HG02571 (cell line): ENCODE results near the gene AGAP1.

Experiments used
- ATAC-seq: cut with Tn5 transposase; IDR thresholded peaks from one replicate; pipeline ENCODE4 v1.9.1; 2021; ENCODE audit warnings: mild to moderate bottlenecking, moderate library complexity; ENCODE audit not compliant: unreplicated experiment

AGAP1 gene

DNA sequence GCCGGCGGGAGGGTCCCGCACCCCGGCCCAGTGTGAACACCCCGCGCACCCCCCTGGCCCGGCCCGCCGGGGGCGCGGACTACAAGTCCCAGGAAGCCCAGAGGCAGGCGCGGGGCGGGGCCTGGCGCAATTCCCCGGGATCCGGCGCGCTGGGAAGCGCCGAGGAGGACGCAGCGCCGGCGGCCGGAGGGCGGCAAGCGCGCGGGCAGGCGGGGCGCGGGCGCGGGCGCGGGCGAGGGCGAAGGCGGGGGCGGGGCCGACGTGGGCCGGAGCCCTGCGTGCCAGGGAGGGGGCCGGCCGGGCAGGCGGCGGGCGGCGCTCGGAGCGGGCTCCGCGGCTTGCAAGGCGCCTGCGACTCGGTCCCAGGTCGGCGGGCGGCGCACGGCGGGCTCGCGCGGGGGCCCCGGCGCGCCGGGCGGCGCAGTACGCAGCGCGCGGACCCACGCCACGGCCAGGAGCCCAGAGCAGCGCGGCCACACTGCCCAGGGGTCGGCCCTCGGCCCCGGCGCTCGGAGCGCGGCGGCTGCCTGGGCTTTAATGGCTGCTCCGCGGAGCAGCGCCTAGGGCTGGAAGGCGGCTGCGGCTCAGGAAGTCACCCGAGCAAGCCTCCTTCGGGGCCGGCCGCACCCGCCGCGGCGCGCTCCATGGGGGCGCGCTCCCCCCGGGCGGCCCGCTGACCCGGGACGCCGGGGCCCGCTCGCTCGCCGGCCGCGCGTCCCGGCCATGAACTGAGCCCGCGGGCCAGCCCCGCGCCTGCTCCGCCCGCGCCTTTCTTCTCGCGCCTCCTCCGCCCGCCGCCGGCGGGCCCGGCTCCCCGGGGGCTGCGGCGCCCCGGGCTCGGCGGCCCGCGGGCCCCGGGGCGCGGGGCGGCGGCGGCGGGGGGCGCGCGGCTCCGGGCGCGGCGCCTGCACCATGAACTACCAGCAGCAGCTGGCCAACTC, at the start of gene AGAP1:
Gene AGAP1 (plus strand): TSS at position 269 of the 941 bp plus-strand sequence.
- no peak for ATAC-seq

DNA sequence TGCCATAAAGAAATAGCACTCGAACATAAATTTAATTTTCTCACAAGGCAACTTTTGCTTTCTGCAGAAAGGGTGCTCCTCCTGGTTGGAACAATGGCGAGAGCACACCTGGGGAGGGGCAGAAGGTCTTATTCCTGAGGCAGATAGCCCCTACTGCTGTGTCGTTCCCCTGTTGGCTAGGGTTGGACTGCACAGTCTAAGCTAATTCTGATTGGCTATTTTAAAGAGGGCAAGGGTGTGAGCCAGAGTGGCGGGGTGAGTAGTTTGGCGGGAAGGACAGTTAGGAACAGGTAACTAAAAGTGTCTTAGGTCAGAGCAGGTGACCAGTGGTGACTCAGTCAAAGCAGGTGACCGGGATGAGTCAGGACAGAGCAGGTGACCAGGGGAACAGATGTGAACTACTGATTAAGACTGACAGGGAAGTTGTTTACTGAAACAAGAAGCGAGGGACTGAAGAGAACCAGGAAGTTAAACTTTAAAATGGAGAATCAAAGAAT, 49.7 kb upstream of the AGAP1 start:
- no peak for ATAC-seq

DNA sequence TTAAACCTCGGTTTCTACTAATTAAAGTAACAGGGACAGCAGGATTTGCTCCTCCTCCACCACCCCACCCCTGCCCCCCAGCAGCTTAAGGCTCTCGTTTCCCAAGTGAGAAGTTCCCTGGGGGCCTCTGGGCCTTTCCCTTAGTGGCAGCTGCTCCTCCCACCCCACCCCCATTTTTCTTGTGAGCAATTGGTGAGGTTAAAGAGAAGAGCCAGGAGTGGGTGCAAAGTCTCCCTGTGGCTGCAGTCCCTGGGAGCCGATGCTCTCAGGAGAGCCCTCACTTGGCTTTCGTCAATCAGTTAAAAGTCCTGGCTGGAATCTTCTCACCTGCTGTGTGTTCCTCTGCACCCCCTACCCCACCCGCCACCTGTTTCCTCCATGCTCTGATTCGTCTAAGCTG, 48.7 kb upstream of the AGAP1 start:
- no peak for ATAC-seq

DNA sequence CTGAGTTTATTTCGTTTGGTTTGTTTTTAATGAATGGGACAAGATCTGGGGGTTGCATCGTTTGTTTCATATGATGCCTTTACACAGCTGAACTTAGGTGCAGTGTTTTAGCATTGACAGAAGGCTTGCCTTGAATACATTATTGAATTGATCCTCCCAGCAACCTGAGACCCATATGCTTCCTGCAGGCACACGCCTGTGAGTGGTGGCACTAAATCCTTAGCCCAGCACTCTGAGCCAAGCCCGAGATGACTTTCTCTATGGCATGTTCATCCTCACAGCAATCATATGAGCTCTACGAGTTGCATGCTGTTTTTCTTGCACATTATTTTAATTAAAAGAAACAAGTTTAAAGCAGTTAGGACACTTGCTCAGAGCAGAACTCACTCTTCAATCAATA, 47.8 kb upstream of the AGAP1 start:
- ATAC-seq, result no peak

DNA sequence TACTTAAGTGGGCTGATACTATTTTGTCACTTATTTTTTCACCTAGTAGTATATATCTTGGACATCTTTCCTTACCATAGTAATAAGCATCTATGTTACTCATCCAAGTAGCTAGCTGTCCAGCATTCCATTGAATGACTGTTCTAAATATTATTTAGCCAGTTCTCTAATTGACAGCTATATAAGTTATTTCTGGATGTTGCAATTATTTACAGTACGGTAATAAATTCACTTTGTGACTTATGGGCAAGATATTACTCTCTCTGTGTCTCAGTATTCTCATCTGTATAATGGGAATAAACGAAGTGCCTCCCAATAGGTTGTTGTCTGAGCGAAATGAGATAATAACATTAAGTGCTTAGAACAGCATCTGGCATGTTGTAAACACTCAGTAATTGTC, 46.6 kb upstream of the AGAP1 start:
- no peak for ATAC-seq

DNA sequence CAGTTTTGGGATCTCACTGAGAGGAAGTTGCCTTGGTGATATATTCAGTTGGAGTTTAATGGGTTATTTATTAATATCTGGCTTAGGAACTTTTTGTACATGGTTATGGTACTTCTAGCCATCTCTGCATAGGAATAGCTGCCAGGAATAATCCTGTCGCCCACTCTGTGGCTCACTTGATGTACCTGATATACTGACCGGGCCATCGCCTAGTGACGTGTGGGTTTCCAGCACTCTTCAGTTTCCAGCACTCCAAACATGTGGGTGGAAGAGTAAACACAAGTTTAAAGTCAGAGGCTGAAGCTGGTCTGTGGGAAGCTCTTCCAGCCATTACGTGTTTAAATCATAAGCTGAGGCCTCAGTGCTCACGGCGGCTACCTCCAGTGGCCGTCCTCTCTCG, 44.3 kb upstream of the AGAP1 start:
- no peak for ATAC-seq

DNA sequence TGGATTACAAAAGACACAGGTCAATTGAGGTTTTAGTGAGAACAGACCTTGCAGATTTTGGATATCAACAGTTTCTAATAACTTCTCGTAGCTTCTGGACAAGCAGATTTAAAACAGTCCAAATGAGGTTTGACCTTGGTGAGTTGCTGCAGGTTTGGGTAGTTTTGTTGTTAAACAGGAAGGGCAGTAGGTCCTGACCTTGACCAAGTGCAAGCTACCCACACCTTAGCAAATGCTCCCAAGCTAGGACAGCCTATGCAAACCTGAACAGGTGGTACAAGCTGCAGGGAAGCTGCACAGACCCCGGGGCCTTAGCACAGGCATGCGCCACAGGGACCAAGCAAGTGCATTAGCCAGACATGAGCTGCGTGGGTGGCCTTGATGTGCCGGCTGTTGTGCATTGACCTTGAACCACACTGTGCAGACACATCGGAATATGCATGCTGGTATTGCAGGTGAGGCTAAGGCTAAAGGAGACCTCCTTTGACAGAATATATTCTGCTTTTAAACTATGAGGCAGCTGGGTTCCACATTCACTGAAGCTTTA, 40.2 kb upstream of the AGAP1 start:
- ATAC-seq, result no peak

DNA sequence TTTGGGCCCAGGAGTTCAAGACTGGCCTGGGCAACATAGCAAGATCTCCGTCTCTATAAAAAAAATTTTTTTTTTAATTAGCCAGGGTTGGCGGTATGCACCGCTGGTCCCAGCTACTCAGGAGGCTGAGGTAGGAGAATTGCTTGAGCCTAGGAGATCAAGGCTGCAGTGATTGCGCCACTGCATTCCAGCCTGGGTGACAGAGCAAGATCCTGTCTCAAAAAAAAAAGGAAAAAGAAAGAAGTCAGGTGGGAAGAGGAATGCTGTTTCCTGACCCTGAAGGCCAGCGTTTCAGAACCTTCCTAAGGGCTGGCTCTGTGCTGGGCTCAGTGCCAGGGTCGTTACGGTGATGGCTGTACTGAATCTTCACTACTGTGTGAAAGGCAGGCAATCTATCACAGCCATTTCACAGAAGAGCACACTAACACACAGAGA, 35.0 kb upstream of the AGAP1 start:
- no peak for ATAC-seq

DNA sequence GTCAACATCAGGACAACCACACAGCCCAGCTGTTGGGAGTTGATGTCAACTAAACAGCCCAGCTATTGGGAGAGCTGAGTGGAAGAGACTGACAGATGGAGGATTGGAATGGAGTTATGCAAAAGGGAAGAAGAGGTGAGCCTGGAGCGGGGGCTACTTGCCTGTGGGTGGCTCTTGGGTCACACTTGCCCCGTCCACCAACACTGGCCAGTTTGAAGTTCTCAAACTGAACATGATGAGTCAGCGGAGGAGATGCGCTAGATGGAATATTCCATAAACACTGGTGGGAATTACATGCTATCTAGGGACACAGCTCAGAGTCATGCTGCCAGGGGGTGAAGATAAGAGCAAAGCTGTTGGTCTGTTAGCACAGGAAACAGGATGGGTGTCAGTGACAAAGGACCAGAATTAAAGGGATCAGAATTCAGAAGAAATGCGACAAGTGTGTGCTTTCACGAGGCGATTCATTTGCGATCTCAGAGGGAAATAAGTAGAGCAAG, 33.2 kb upstream of the AGAP1 start:
- ATAC-seq, result no peak

DNA sequence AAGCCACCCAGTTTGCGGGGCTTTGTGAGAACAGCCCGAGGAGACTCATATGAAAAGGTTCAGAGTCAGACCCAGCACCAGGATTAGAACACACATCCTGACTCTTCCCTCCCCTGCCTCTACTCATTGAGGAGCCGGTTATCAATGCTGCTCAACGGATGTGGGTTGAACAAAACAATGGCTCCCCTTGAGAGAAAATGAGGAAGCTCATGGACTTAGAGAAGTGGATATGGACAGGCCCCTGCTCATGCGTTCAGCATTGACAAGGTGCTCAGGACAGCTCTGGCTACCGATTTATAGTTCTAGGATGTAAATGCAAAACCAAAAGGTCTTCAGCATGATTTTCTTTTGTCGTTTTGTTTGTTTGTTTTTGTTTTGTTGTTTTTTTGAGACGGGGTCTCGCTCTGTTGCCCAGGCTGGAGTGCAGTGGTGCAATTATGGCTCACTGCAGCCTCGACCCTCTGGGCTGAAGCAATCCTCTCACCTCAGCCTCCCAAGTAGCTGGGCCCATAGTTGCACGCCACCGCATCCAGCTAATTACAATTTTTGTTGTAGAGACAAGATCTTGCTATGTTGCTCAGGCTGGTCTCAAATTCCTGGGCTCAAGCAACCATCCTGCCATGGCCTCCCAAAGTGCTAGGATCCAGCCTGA, 32.0 kb upstream of the AGAP1 start:
- no peak for ATAC-seq

DNA sequence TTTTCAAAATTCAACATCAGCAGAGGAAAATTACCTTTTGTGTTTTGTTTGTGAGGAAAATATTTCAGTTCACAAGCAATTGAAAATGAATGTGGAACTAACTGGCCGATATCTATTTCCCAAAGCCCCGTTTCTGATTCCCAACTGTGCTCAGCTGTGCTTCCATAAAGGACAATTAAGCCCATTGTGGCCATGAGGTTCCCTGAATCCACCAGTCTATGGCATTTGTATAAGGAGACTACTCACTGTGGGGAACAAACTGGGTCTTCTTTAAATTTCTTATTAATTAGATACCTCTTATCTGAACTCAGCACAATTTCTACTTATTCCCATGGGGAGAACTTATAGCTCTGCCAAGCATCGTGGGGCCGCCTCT, 31.4 kb upstream of the AGAP1 start:
- ATAC-seq, result no peak

DNA sequence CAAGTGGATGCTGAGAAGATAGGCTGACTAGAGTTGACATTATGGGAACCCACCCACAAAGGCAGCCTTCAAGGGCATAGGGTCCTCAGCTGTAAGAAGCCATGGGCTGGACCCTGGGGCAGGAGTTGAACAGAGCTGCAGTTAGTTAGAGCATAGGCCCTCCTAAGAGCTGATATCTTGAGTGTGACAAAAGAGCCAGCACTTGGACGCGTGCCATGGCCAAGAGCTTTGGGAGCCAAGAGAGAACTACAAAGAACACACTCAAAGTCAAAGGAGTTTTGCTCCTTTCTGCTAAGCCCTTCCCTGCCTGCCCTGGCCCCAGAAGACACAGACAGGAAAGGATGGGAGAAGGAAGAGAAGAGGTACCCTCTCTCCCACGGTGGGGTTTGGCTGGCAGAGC, 29.9 kb upstream of the AGAP1 start:
- no peak for ATAC-seq

DNA sequence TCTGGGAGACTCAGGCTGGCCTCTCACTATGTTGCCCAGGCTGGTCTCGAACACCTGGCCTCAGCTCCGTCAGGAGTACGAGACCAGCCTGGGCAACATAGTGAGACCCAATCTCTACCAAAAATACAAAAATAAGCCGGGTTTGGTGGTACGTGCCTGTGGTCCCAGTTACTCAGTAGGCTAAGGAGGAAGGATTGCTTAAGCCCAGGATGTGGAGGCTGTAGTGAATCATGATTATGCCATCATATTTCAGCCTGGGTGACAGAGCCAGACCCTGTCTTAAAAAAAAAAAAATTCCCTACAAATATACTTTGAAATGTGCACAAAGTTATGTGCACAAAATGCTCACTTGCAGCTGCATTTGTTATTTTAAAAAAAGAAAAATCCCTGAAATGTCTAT, 26.3 kb upstream of the AGAP1 start:
- ATAC-seq, result no peak

DNA sequence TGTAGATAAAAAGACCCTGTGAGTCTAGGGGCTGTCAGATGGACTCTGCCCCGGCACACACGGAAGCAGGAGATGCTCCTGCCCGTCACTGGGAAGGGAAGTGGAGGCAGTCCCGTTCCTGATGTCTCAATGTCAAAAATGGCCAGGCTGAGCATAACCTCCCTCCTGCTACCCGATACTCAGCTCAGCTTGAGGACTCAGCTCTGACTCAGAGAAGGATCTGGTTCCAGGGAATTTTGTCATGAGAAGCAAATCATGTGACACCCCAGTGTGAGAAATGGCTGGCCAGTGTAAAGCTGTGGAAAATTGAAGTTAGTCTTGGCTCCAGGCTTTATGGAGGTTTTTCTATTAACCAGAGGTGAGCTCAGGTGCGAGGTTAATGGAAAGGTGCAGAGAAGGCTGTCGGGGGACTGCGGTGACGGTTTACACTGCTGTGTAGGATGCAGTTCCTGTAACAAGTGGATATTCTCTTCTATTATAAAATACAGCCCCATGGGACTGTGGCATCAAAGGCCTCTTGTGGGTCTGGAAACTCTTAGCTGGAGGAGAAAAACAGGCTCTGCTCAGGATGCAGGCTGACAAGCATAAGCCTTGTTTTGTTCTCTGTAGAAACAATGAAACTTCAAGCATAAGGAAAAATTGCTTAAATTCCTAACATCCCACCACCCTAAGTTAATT, 24.7 kb upstream of the AGAP1 start:
- no peak for ATAC-seq

DNA sequence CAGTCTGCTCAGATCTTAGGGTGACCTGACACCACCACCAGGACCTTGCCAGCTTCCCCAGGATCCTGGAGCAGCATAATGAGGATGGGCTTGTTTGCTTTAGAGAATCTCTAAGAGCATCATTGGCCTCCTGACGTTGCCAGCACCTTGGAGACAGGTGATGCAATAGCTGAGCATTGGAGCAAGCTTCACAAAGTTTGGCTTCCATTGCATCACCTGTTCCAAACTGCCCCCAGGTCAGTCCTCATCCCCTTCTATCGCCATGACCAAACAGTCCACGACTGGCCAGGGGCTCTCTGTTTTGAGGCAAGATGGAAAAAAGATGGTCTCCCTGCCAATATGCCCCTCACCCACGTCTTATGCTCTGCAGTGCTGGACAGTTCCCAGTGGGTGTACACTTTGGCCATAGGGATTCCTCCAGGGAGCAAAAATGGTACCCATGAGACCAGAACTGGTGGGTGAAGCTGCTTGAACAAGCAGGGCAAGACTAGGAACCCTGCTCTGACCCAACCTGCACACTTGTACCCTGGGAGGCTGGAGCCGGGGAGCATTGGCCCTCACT, 22.6 kb upstream of the AGAP1 start:
- no peak for ATAC-seq

DNA sequence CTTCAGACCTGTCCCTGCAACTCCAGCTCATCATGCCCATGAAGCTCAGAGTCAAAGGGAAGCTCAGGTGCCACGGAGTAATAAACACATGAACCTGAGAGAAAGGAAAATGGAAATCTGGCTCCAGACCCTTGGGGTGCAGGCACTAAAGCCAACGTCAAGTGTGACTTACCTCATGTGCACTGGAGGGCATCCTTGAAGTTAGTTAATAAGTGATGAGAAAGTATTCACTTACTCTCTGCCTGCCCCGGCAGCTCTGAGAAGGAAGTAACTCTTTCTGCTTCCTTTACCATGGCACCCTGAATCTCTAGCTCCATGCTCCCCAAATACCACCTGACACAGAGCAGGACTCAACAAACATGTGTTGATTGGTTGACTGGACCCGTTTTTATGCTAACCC, 21.4 kb upstream of the AGAP1 start:
- ATAC-seq, result no peak

DNA sequence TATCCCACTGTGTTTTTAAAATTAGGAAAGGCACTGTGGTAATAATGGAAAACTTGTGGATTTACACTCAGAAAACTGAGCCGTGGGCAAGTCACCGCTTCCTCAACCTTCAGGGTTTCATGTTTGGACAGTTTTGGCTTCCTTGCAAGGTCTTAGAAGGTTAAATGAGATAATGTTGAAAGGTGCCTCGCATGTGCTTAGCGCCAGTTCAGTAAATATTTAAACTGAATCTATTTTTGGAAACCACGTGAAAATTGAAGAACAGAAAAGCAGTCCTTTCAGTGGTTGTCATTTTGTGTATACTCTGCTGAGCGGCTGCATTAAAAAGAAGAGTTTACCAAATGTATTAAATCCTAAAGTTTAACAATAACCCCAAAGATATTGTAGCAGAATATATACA, 15.2 kb upstream of the AGAP1 start:
- no peak for ATAC-seq

DNA sequence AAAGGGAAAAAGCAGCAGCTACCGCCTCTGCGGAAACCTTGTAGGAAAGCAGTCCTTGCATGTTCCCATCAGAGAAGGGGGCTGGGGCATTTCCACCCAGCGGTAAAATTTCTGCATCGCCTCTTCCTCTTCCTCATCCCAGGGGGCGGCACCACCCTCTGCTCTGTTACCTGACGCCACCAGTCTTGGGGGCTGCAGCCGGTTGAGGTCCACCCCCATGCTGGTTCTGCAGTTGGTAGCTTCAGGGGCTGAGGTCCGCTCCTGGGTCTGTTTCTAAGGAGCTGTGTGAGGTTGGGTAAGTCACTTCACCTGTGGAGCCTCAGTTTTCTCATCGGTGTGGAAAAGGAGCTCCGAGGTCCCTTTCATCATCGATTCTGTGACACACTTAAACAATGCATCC, 14.2 kb upstream of the AGAP1 start:
- ATAC-seq, result no peak

DNA sequence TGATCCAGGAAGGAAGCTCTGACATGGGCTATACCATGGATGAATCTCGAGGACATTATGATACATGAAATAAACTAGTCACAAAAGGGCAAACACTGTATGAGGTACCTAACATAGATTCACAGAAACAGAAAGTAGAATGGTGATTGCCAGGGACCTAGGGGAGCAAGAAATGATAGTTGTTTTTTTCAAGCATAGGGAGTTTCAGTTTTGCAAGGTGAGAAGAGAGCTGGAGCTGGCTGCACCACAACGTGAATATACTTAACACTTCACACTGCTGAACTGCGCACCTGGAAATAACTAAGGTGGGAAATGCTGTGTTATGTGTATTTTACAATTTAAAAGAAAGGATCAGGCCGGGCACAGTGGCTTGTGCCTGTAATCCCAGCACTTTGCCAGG, 13.2 kb upstream of the AGAP1 start:
- ATAC-seq, result no peak

DNA sequence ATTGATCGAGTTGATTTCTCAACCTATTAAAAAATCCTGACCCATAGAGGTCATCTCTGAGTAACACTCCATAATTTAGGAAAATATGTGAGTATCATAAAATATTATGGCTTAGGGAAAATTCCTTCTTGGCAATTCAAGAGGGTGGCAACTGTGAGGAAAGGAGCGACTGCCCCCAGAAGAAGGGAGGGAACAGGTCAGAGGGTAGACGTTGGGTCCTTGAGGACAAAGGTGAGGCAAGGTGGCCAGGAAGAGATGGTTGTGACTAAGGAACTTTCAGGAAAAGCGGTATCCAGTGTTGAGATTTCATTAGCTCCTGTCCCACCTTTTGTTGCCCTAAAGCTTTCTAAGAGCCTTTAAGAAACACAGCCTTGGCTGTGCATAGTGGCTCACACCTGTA, 10.5 kb upstream of the AGAP1 start:
- no peak for ATAC-seq

DNA sequence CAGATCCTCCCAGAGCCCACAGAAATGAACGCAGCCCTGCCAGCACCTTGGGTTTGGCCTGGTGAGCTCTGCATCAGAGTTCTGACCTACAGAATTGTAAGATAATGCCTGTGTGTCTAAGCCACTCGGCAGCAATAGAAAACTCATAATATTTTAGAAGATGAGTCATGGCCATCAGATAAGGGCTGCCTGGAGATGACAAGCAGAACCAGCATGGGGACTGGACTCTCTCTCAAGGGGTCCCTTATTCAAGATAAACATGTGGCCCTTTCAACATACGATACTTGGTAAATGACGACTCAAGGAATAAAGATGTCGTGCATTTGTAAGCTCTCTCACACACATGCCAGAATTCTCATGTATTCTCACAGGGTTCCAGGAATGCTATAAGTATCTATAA, 8.5 kb upstream of the AGAP1 start:
- no peak for ATAC-seq
